HG03575 (cell line): Measurements from ENCODE around the gene KCNJ16.

Experiments
- ATAC-seq: cut with Tn5 transposase; IDR thresholded peaks from one replicate; pipeline ENCODE4 v1.9.1; 2021; ENCODE audit not compliant: unreplicated experiment, insufficient number of reproducible peaks, low FRiP score; ENCODE audit errors: extremely low read depth

Gene KCNJ16

GRCh38 chr17:70059649-70060048, 15.4 kb upstream of the KCNJ16 start:
- ATAC-seq = no peak

GRCh38 chr17:70060415-70060814, 14.6 kb upstream of the KCNJ16 start:
- no peak for ATAC-seq

GRCh38 chr17:70067134-70067533, 7.9 kb upstream of the KCNJ16 start:
- ATAC-seq = no peak

- ATAC-seq = no peak
Measured at GRCh38 chr17:70070305-70071027, 4.6 kb upstream of the KCNJ16 start.

- ATAC-seq = no peak
Measured at GRCh38 chr17:70071127-70071526, 3.9 kb upstream of the KCNJ16 start.

- no peak for ATAC-seq
Measured at GRCh38 chr17:70071620-70072019, 3.4 kb upstream of the KCNJ16 start.

- no peak for ATAC-seq
Measured at GRCh38 chr17:70072546-70073309, 2.3 kb upstream of the KCNJ16 start.

GRCh38 chr17:70073310-70073709, 1.7 kb upstream of the KCNJ16 start:
- no peak for ATAC-seq

GRCh38 chr17:70073799-70074198, 1.2 kb upstream of the KCNJ16 start:
- ATAC-seq = no peak

- no peak for ATAC-seq
Measured at GRCh38 chr17:70074236-70074830, 692 bp upstream of the KCNJ16 start.

- ATAC-seq = no peak
Measured at GRCh38 chr17:70076189-70076588, 1.2 kb downstream of the KCNJ16 start.

- ATAC-seq = no peak
Measured at GRCh38 chr17:70076831-70077230, 1.8 kb downstream of the KCNJ16 start.

GRCh38 chr17:70078549-70078948, 3.5 kb downstream of the KCNJ16 start:
- ATAC-seq = no peak

GRCh38 chr17:70078994-70079531, 4.0 kb downstream of the KCNJ16 start:
- no peak for ATAC-seq

GRCh38 chr17:70080541-70081347, 5.7 kb downstream of the KCNJ16 start:
- ATAC-seq = no peak

- no peak for ATAC-seq
Measured at GRCh38 chr17:70081885-70082284, 6.9 kb downstream of the KCNJ16 start.

GRCh38 chr17:70084476-70084875, 9.5 kb downstream of the KCNJ16 start:
- no peak for ATAC-seq

GRCh38 chr17:70086516-70086915, 11.5 kb downstream of the KCNJ16 start:
- no peak for ATAC-seq

- no peak for ATAC-seq
Measured at GRCh38 chr17:70089513-70090148, 14.6 kb downstream of the KCNJ16 start.
